ENCODE results near the gene CYLD.

Gene CYLD

DNA sequence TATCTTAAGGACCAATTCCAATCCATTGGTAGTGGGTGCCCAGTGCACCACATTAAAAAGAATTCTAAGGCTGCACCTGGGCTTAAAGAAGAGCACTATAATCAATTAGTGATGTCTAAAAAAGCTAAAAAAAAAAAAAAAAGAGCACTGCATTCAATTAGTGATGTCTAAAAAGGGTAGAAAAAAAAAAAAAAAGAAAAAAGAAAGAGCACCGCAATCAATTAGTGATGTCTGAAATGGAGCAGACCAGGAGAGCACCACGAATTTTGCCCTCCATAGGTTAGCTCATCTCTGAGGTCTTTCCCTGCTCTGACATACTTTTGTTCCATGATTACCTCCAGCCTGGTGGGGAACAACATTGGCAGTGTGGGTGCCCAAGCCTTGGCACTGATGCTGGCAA is 18.9 kb upstream of the CYLD start:
- Histone ChIP-seq H4K91ac (ENCODE audit: low read length) (no peak overlapping the region), H2BK5ac (ENCODE audit: low read depth, low read length, poor library complexity, severe bottlenecking) (no peak overlapping the region), H2BK15ac (ENCODE audit: low read depth, poor library complexity, severe bottlenecking) (no peak overlapping the region), H3K4me1 (ENCODE audit: control insufficient read depth, insufficient read depth, low read depth, low read length) (no peaks in the 10 kb centered on the region), H3K9me3 (ENCODE audit: control insufficient read depth, low read length) (no peaks in the 10 kb centered on the region), H3K4me2 (ENCODE audit: low read length, poor library complexity, severe bottlenecking) (no peak overlapping the region), H2BK12ac (ENCODE audit: low read length in 2 of 2) (no peak overlapping the region), H2AK5ac (ENCODE audit: low read length, severe bottlenecking) (no peak overlapping the region), H3K36me3 (ENCODE audit: control insufficient read depth in 1 of 2, insufficient read depth in 2 of 2, low read depth in 1 of 2, low read length in 2 of 2) (no peaks in the 10 kb centered on the region), H2BK120ac (ENCODE audit: low read depth, low read length) (no peak overlapping the region), H4K8ac (ENCODE audit: low read length) (no peak overlapping the region), H3K14ac (ENCODE audit: low read length in 2 of 2) (no peak overlapping the region), H3K27ac (ENCODE audit: low read length, poor library complexity, severe bottlenecking) (no peak overlapping the region), H3K4ac (ENCODE audit: low read depth in 1 of 2, low read length in 2 of 2) (no peak overlapping the region), H3K18ac (ENCODE audit: low read depth in 1 of 2, low read length in 2 of 2) (no peak overlapping the region), H3K9ac (ENCODE audit: low read length) (no peak overlapping the region), H3K23ac (ENCODE audit: low read length in 2 of 2) (no peak overlapping the region), H3K4me3 (ENCODE audit: insufficient read depth in 1 of 2, low read depth in 1 of 2, low read length in 2 of 2) (no peak overlapping the region), H3K79me1 (replicated peaks; ENCODE audit: low read length, poor library complexity, severe bottlenecking) (no peaks in the 10 kb centered on the region), H2AFZ (ENCODE audit: low read depth, low read length) (no peak overlapping the region), H3K27me3 (ENCODE audit: control insufficient read depth in 1 of 2, insufficient read depth in 1 of 2, low read length in 2 of 2) (no peaks in the 10 kb centered on the region)
- 67% methylated on average over 2 of the region's 2 CpGs for WGBS
- no peak for DNase-seq

DNA sequence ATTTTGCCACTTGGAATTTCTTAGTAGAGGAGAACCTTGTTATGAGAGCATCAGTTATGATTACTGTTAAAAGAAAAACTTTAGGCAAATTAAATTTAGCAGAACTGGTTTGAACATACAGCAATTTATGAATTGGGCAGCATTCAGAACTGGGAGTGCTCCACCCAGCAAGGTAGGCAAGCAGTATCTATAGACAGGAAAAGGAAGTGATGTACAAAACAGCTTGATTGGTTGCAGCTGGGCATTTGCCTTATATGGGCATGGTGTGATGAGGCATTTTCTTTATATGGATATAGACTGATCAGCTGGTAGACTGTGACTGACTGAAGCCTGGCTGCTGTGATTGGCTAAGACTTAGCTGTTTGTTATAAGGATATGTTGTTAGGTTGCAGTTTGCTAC is 17.6 kb upstream of the CYLD start:
- Histone ChIP-seq H3K27me3 (ENCODE audit: control insufficient read depth in 1 of 2, insufficient read depth in 1 of 2, low read length in 2 of 2) (no peaks in the 10 kb centered on the region), H3K27ac (ENCODE audit: low read length, poor library complexity, severe bottlenecking) (no peak overlapping the region), H3K18ac (ENCODE audit: low read depth in 1 of 2, low read length in 2 of 2) (no peak overlapping the region), H2AK5ac (ENCODE audit: low read length, severe bottlenecking) (no peak overlapping the region), H2BK12ac (ENCODE audit: low read length in 2 of 2) (no peak overlapping the region), H3K4me1 (ENCODE audit: control insufficient read depth, insufficient read depth, low read depth, low read length) (no peaks in the 10 kb centered on the region), H3K4me3 (ENCODE audit: insufficient read depth in 1 of 2, low read depth in 1 of 2, low read length in 2 of 2) (no peak overlapping the region), H3K4me2 (ENCODE audit: low read length, poor library complexity, severe bottlenecking) (no peak overlapping the region), H3K23ac (ENCODE audit: low read length in 2 of 2) (no peak overlapping the region), H3K4ac (ENCODE audit: low read depth in 1 of 2, low read length in 2 of 2) (no peak overlapping the region), H3K36me3 (ENCODE audit: control insufficient read depth in 1 of 2, insufficient read depth in 2 of 2, low read depth in 1 of 2, low read length in 2 of 2) (no peaks in the 10 kb centered on the region), H2BK5ac (ENCODE audit: low read depth, low read length, poor library complexity, severe bottlenecking) (no peak overlapping the region), H3K9me3 (ENCODE audit: control insufficient read depth, low read length) (no peaks in the 10 kb centered on the region), H2BK120ac (ENCODE audit: low read depth, low read length) (no peak overlapping the region), H2AFZ (ENCODE audit: low read depth, low read length) (no peak overlapping the region), H3K14ac (ENCODE audit: low read length in 2 of 2) (no peak overlapping the region), H4K8ac (ENCODE audit: low read length) (no peak overlapping the region), H3K79me1 (replicated peaks; ENCODE audit: low read length, poor library complexity, severe bottlenecking) (no peaks in the 10 kb centered on the region), H4K91ac (ENCODE audit: low read length) (no peak overlapping the region), H3K9ac (ENCODE audit: low read length) (no peak overlapping the region), H2BK15ac (ENCODE audit: low read depth, poor library complexity, severe bottlenecking) (no peak overlapping the region)
- no peak for DNase-seq

- no peak overlapping the region for H3K4me3 ChIP-seq (ENCODE audit: insufficient read depth in 1 of 2, low read depth in 1 of 2, low read length in 2 of 2)
- H2BK12ac ChIP-seq (ENCODE audit: low read length in 2 of 2): no peak overlapping the region
- DNase-seq: no peak
- H4K8ac ChIP-seq (ENCODE audit: low read length): no peak overlapping the region
- H3K9ac ChIP-seq (ENCODE audit: low read length): no peak overlapping the region
- no peak overlapping the region for H4K91ac ChIP-seq (ENCODE audit: low read length)
- 78% methylated on average over 5 of the region's 6 CpGs for WGBS
- no peak overlapping the region for H3K18ac ChIP-seq (ENCODE audit: low read depth in 1 of 2, low read length in 2 of 2)
- H3K79me1 ChIP-seq (replicated peaks; ENCODE audit: low read length, poor library complexity, severe bottlenecking): no peaks in the 10 kb centered on the region
- H2AFZ ChIP-seq (ENCODE audit: low read depth, low read length): no peak overlapping the region
- H3K4me1 ChIP-seq (ENCODE audit: control insufficient read depth, insufficient read depth, low read depth, low read length): no peaks in the 10 kb centered on the region
- H3K9me3 ChIP-seq (ENCODE audit: control insufficient read depth, low read length): no peaks in the 10 kb centered on the region
- H3K27ac ChIP-seq (ENCODE audit: low read length, poor library complexity, severe bottlenecking): no peak overlapping the region
- no peak overlapping the region for H2AK5ac ChIP-seq (ENCODE audit: low read length, severe bottlenecking)
- H3K27me3 ChIP-seq (ENCODE audit: control insufficient read depth in 1 of 2, insufficient read depth in 1 of 2, low read length in 2 of 2): peaks cover 0 to 10% of the 10 kb centered on the region in 2 experiments
- no peaks in the 10 kb centered on the region for H3K36me3 ChIP-seq (ENCODE audit: control insufficient read depth in 1 of 2, insufficient read depth in 2 of 2, low read depth in 1 of 2, low read length in 2 of 2)
- no peak overlapping the region for H2BK120ac ChIP-seq (ENCODE audit: low read depth, low read length)
- no peak overlapping the region for H2BK5ac ChIP-seq (ENCODE audit: low read depth, low read length, poor library complexity, severe bottlenecking)
- H3K4me2 ChIP-seq (ENCODE audit: low read length, poor library complexity, severe bottlenecking): no peak overlapping the region
- H3K23ac ChIP-seq (ENCODE audit: low read length in 2 of 2): no peak overlapping the region
- no peak overlapping the region for H2BK15ac ChIP-seq (ENCODE audit: low read depth, poor library complexity, severe bottlenecking)
- no peak overlapping the region for H3K14ac ChIP-seq (ENCODE audit: low read length in 2 of 2)
- H3K4ac ChIP-seq (ENCODE audit: low read depth in 1 of 2, low read length in 2 of 2): no peak overlapping the region
Observed at GRCh38 chr16:50731130-50731988, 10.5 kb upstream of the CYLD start.

GRCh38 chr16:50731989-50732832 is 9.7 kb upstream of the CYLD start:
- H3K27ac ChIP-seq (ENCODE audit: low read length, poor library complexity, severe bottlenecking): no peak overlapping the region
- H3K4ac ChIP-seq (ENCODE audit: low read depth in 1 of 2, low read length in 2 of 2): no peak overlapping the region
- H4K91ac ChIP-seq (ENCODE audit: low read length): no peak overlapping the region
- no peak overlapping the region for H2AK5ac ChIP-seq (ENCODE audit: low read length, severe bottlenecking)
- no peak overlapping the region for H3K18ac ChIP-seq (ENCODE audit: low read depth in 1 of 2, low read length in 2 of 2)
- peaks cover 0 to 18% of the 10 kb centered on the region in 2 experiments for H3K27me3 ChIP-seq (ENCODE audit: control insufficient read depth in 1 of 2, insufficient read depth in 1 of 2, low read length in 2 of 2)
- no peaks in the 10 kb centered on the region for H3K36me3 ChIP-seq (ENCODE audit: control insufficient read depth in 1 of 2, insufficient read depth in 2 of 2, low read depth in 1 of 2, low read length in 2 of 2)
- no peak overlapping the region for H3K4me3 ChIP-seq (ENCODE audit: insufficient read depth in 1 of 2, low read depth in 1 of 2, low read length in 2 of 2)
- no peak overlapping the region for H2BK12ac ChIP-seq (ENCODE audit: low read length in 2 of 2)
- no peaks in the 10 kb centered on the region for H3K9me3 ChIP-seq (ENCODE audit: control insufficient read depth, low read length)
- H4K8ac ChIP-seq (ENCODE audit: low read length): no peak overlapping the region
- no peak overlapping the region for H2BK5ac ChIP-seq (ENCODE audit: low read depth, low read length, poor library complexity, severe bottlenecking)
- no peak overlapping the region for H2BK120ac ChIP-seq (ENCODE audit: low read depth, low read length)
- WGBS: 79% methylated on average over 10 of the region's 10 CpGs
- no peaks in the 10 kb centered on the region for H3K79me1 ChIP-seq (replicated peaks; ENCODE audit: low read length, poor library complexity, severe bottlenecking)
- no peaks in the 10 kb centered on the region for H3K4me1 ChIP-seq (ENCODE audit: control insufficient read depth, insufficient read depth, low read depth, low read length)
- H2AFZ ChIP-seq (ENCODE audit: low read depth, low read length): no peak overlapping the region
- DNase-seq: no peak
- H3K14ac ChIP-seq (ENCODE audit: low read length in 2 of 2): no peak overlapping the region
- no peak overlapping the region for H2BK15ac ChIP-seq (ENCODE audit: low read depth, poor library complexity, severe bottlenecking)
- H3K9ac ChIP-seq (ENCODE audit: low read length): no peak overlapping the region
- H3K23ac ChIP-seq (ENCODE audit: low read length in 2 of 2): no peak overlapping the region
- no peak overlapping the region for H3K4me2 ChIP-seq (ENCODE audit: low read length, poor library complexity, severe bottlenecking)
